PC-3 (cell line): Measurements from ENCODE around the gene BIRC6. TPM values are rescaled to one million over a fixed set of nuclear protein-coding genes. Genes with fewer than 3 reads are reported as not detected.

Experiments
- ATAC-seq: fragments of 200-7000 bp; cut with Tn5 transposase; 2 replicates; pipeline ENCODE4 v1.9.1; 2020; ENCODE audit warnings: mild to moderate bottlenecking, moderate library complexity
- BruUV-seq: library from RNA; stranded (reverse); fragments of 400-500 nt; replicated peaks from 2 replicates; lab custom pipeline; 2021; lab: Mats Ljungman, UMichigan
- CTCF ChIA-PET: fragments of 300-600 bp; sonication (Branson Sonifier 250); formaldehyde crosslinking; loops from one replicate; lab custom pipeline; 2022; ENCODE audit warnings: antibody characterized with exemption; lab: Charles Lee
- POLR2A ChIA-PET: fragments of 300-600 bp; sonication (Branson Sonifier 250); formaldehyde crosslinking; loops from one replicate; lab custom pipeline; 2022; ENCODE audit warnings: antibody characterized with exemption; ENCODE audit not compliant: unreplicated experiment; lab: Charles Lee
- DNase-seq: peaks from one replicate; pipeline ENCODE4 v3.0.0-alpha.2; 2015
- H2AFZ ChIP-seq: fragments of 300-600 bp; sonication (generic); 2 replicates; pipeline ENCODE4 v1.6.0; 2016; ENCODE audit warnings: antibody characterized with exemption, low read length
- H3F3A ChIP-seq: fragments of 300-600 bp; sonication (generic); one replicate; pipeline ENCODE4 v1.6.0; 2017; ENCODE audit warnings: antibody characterized with exemption, low read length, control low read depth, mild to moderate bottlenecking; ENCODE audit not compliant: unreplicated experiment
- H3K27ac ChIP-seq: fragments of 300-600 bp; sonication (generic); 2 replicates; pipeline ENCODE4 v1.5.1; 2016; ENCODE audit warnings: mild to moderate bottlenecking, low read length
- H3K27me3 ChIP-seq: fragments of 300-600 bp; sonication (generic); 2 replicates; pipeline ENCODE4 v1.6.1; 2016; ENCODE audit warnings: low read length, mixed read lengths
- H3K36me3 ChIP-seq: fragments of 300-600 bp; sonication (generic); 2 replicates; pipeline ENCODE4 v1.6.1; 2016; ENCODE audit warnings: low read depth, mixed run types, low read length, mixed read lengths
- H3K4me1 ChIP-seq: fragments of 300-600 bp; sonication (generic); 2 replicates; pipeline ENCODE4 v1.5.1; 2016; ENCODE audit warnings: low read length; ENCODE audit not compliant: insufficient read depth
- H3K4me2 ChIP-seq: fragments of 300-600 bp; sonication (generic); 2 replicates; pipeline ENCODE4 v1.6.0; 2016; ENCODE audit warnings: low read length
- H3K4me3 ChIP-seq: fragments of 300-600 bp; sonication (generic); 2 replicates; pipeline ENCODE4 v1.5.1; 2016; ENCODE audit warnings: mild to moderate bottlenecking, low read length, mixed read lengths
- H3K79me2 ChIP-seq: fragments of 300-600 bp; sonication (generic); 2 replicates; pipeline ENCODE4 v1.6.1; 2017; ENCODE audit warnings: low read length, mixed read lengths
- H3K9ac ChIP-seq: fragments of 300-600 bp; sonication (generic); 2 replicates; pipeline ENCODE4 v1.6.0; 2016; ENCODE audit warnings: mild to moderate bottlenecking, low read length
- H3K9me2 ChIP-seq: fragments of 300-600 bp; sonication (generic); replicated peaks from 2 replicates; pipeline ENCODE4 v1.6.1; 2016; ENCODE audit warnings: mixed run types, low read length, mixed read lengths
- H3K9me3 ChIP-seq: fragments of 300-600 bp; sonication (generic); 2 replicates; pipeline ENCODE4 v1.6.1; 2016; ENCODE audit warnings: low read length, mixed read lengths
- H4K20me1 ChIP-seq: fragments of 300-600 bp; sonication (generic); 2 replicates; pipeline ENCODE4 v1.6.1; 2016; ENCODE audit warnings: low read length, mixed read lengths
- EZH2 ChIP-seq: fragments of 300-600 bp; sonication (generic); IDR thresholded peaks from one replicate; pipeline ENCODE4 v1.6.1; 2017; ENCODE audit warnings: antibody characterized with exemption, mild to moderate bottlenecking, low read length; ENCODE audit not compliant: unreplicated experiment
- EZH2phosphoT487 ChIP-seq: fragments of 300-600 bp; sonication (generic); IDR thresholded peaks from 2 replicates; pipeline ENCODE4 v1.6.1; 2018; ENCODE audit warnings: mild to moderate bottlenecking, antibody characterized with exemption, low read length, borderline replicate concordance
- intact Hi-C: fragments of 100-400 bp; cut with micrococcal nuclease; formaldehyde crosslinking; loops from 2 replicates; pipeline ENCODE4 v1.9.0; 2023
- total RNA-seq: library from RNA; depleted of rRNA; stranded (reverse); fragments of >200 nt; gene quantifications from 2 replicates; pipeline ENCODE4 v1.2.3, GENCODE V29; 2014
- TF ChIP-seq, protein P1 (sequence below): fragments of 300-600 bp; sonication (generic); conservative IDR thresholded peaks from 2 replicates; pipeline ENCODE4 v1.5.1; 2017; ENCODE audit warnings: antibody characterized with exemption, low read depth, mild to moderate bottlenecking, low read length

Gene BIRC6
- total RNA-seq, 1 experiment from 2014 or later, result 74.7 TPM

DNA sequence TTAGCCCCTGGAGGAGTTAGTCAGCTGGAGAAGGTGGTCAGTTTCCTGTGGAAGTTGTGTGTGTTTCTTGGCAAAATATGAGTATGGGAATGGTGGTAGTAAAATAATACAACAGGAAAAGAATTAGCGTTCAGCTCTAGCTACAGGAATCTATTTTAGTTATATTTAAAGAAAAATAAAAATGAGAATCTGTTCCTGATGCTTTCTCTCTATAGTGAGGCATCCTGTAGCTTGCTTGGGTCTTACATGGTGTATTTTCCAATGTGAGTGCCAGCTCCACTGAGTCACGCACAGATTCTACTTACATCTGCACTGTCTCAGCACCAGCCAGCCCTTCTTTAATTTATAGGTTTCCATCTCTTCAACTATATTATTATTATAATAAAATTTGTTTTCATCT is 132.2 kb downstream of the BIRC6 start:
- DNase-seq (no peak), ATAC-seq (no peak)
- POLR2A ChIA-PET, result no interaction called here
- H3K79me2 ChIP-seq, result no peaks in the 10 kb centered on the region
- no peak overlapping the region for H2AFZ ChIP-seq
- CTCF ChIA-PET, result no interaction called here
- no peak overlapping the region for H3K27ac ChIP-seq
- intact Hi-C loops, result loop anchor here (10.0 kb wide), 1 partner anchor 56 kb away; no protein-coding TSS in a partner anchor
- H3K27me3 ChIP-seq, result no peaks in the 10 kb centered on the region
- H3K9ac ChIP-seq, result no peak overlapping the region
- no TSS peak for BruUV-seq
- TF ChIP-seq, protein P1, sequence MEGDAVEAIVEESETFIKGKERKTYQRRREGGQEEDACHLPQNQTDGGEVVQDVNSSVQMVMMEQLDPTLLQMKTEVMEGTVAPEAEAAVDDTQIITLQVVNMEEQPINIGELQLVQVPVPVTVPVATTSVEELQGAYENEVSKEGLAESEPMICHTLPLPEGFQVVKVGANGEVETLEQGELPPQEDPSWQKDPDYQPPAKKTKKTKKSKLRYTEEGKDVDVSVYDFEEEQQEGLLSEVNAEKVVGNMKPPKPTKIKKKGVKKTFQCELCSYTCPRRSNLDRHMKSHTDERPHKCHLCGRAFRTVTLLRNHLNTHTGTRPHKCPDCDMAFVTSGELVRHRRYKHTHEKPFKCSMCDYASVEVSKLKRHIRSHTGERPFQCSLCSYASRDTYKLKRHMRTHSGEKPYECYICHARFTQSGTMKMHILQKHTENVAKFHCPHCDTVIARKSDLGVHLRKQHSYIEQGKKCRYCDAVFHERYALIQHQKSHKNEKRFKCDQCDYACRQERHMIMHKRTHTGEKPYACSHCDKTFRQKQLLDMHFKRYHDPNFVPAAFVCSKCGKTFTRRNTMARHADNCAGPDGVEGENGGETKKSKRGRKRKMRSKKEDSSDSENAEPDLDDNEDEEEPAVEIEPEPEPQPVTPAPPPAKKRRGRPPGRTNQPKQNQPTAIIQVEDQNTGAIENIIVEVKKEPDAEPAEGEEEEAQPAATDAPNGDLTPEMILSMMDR, result no peak
- no peak for TF ChIP-seq EZH2
- no peak for TF ChIP-seq EZH2phosphoT487
- H3F3A ChIP-seq, result no peaks in the 10 kb centered on the region
- H3K4me3 ChIP-seq, result no peak overlapping the region
- H4K20me1 ChIP-seq, result 0 out of 2 replicates have a peak, but pooled peaks cover 7% of the 10 kb centered on the region
- H3K4me1 ChIP-seq, result peaks cover 15% of the 10 kb centered on the region
- H3K4me2 ChIP-seq, result no peak overlapping the region
- no peaks in the 10 kb centered on the region for H3K9me3 ChIP-seq
- H3K36me3 ChIP-seq, result peaks cover 49% of the 10 kb centered on the region
- H3K9me2 ChIP-seq, result no peaks in the 10 kb centered on the region

DNA sequence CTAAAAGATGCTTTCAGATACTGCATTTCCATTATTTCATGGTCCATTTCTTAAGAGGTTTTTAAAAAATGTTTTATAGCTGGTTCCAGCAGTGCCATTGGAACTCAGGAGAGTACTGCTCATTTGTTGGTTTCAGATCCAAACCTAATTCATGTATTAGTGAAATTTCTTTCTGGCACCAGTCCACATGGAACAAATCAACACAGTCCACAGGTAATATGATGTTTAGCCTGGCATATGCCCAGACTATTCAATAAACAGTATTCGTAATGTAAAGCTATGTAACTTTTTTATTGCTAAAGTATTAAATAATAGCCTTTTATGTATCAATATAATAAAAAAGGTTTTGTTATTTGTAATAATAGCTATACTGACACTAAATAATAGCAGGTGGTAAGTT is 134.5 kb downstream of the BIRC6 start:
- DNase-seq, result no peak
- H3K4me3 ChIP-seq, result no peak overlapping the region
- CTCF ChIA-PET, result no interaction called here
- TF ChIP-seq, protein P1, result no peak
- TF ChIP-seq EZH2phosphoT487 (no peak), EZH2 (no peak)
- no peak overlapping the region for H3K4me2 ChIP-seq
- no peaks in the 10 kb centered on the region for H3K4me1 ChIP-seq
- H2AFZ ChIP-seq, result no peak overlapping the region
- intact Hi-C loops, result no loop called here
- BruUV-seq, result no TSS peak
- H3K9ac ChIP-seq, result no peak overlapping the region
- no peaks in the 10 kb centered on the region for H3K27me3 ChIP-seq
- no peak overlapping the region for H3K27ac ChIP-seq
- no peaks in the 10 kb centered on the region for H4K20me1 ChIP-seq
- no peaks in the 10 kb centered on the region for H3F3A ChIP-seq
- POLR2A ChIA-PET, result no interaction called here
- no peaks in the 10 kb centered on the region for H3K9me3 ChIP-seq
- H3K36me3 ChIP-seq, result peaks cover 38% of the 10 kb centered on the region
- ATAC-seq, result no peak
- no peaks in the 10 kb centered on the region for H3K79me2 ChIP-seq
- no peaks in the 10 kb centered on the region for H3K9me2 ChIP-seq

DNA sequence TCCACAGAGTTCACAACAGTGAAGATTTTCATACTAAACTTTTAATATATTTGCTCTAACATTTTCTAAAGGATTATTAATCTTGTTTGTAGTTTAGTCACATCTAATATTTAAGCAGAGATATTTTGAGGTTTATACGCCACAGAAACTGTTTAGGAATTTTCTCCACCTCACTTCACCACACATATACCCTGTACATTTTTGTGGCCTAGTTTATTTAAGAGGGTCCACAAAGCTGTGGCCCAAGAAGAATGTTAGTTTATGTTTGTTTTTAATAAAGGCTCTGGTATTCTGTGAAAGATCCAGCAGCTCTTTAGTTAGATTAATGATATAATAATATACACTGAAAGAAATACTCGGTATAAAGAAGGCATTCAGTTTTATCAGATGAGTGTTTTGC is 138.3 kb downstream of the BIRC6 start:
- ChIA-PET POLR2A (no interaction called here), CTCF (no interaction called here)
- H4K20me1 ChIP-seq, result no peaks in the 10 kb centered on the region
- no peak overlapping the region for H2AFZ ChIP-seq
- no peak for TF ChIP-seq EZH2phosphoT487
- no peak for TF ChIP-seq EZH2
- TF ChIP-seq, protein P1, result no peak
- H3K9me2 ChIP-seq, result no peaks in the 10 kb centered on the region
- H3K27me3 ChIP-seq, result no peaks in the 10 kb centered on the region
- no peak overlapping the region for H3K4me2 ChIP-seq
- BruUV-seq, result no TSS peak
- intact Hi-C loops, result no loop called here
- H3K79me2 ChIP-seq, result no peaks in the 10 kb centered on the region
- H3K36me3 ChIP-seq, result peaks cover 33% of the 10 kb centered on the region; the same call in 1 of the 2 replicates
- no peak overlapping the region for H3K4me3 ChIP-seq
- no peaks in the 10 kb centered on the region for H3K9me3 ChIP-seq
- no peaks in the 10 kb centered on the region for H3K4me1 ChIP-seq
- no peak overlapping the region for H3K27ac ChIP-seq
- ATAC-seq (no peak), DNase-seq (no peak)
- no peaks in the 10 kb centered on the region for H3F3A ChIP-seq
- no peak overlapping the region for H3K9ac ChIP-seq
